ENCODE data around the gene RABIF.
"Not testable (repeated sequence)": the region's sequence is repeated elsewhere in the genome, so short reads cannot be mapped to it uniquely, and the experiment has no call there.

RABIF gene

GRCh38 chr1:202829223-202829622 is 59.7 kb downstream of the RABIF start:
- DNase-seq, result not testable (repeated sequence)
